Upper lobe of left lung (tissue), 6 donors: ENCODE data around the gene HSDL2. TPM values are rescaled to one million over a fixed set of nuclear protein-coding genes. Genes with fewer than 3 reads are reported as not detected.
A peak's percentile ranks its signal among the peaks of the same experiment; 100 is the strongest.
"Not testable (repeated sequence)": the region's sequence is repeated elsewhere in the genome, so short reads cannot be mapped to it uniquely, and the experiment has no call there.

ENCODE experiments used
- ATAC-seq, 2 donors: fragments of 200-7000 bp; cut with Tn5 transposase; one replicate each; pipeline ENCODE4 v1.9.1; 2022; ENCODE audit warnings: mild to moderate bottlenecking in 2 of 2, moderate library complexity in 2 of 2; ENCODE audit not compliant: low FRiP score in 2 of 2
- DNase-seq, 2 donors: peaks; one replicate each; pipeline ENCODE4 v3.0.0-alpha.2; 2019 to 2020
- H3K27ac ChIP-seq, 4 donors: fragments of 200-600 bp; sonication (generic); one replicate each; pipeline ENCODE4 v1.5.1; 2016 to 2019
- H3K27me3 ChIP-seq, 4 donors: fragments of 200-600 bp; sonication (generic); one replicate each; pipeline ENCODE4 v1.5.1; 2017 to 2019
- H3K36me3 ChIP-seq, 4 donors: fragments of 200-600 bp; sonication (generic); one replicate each; pipeline ENCODE4 v1.5.1; 2016 to 2019
- H3K4me1 ChIP-seq, 4 donors: fragments of 200-600 bp; sonication (generic); one replicate each; pipeline ENCODE4 v1.5.1; 2018 to 2019
- H3K4me3 ChIP-seq, 4 donors: fragments of 200-600 bp; sonication (generic); one replicate each; pipeline ENCODE4 v1.5.1; 2017 to 2019; ENCODE audit warnings: mild to moderate bottlenecking in 2 of 4, moderate library complexity in 1 of 4
- H3K9me3 ChIP-seq, 4 donors: fragments of 200-600 bp; sonication (generic); one replicate each; pipeline ENCODE4 v1.5.1; 2018 to 2019
- EP300 ChIP-seq, 4 donors: sonication (generic); formaldehyde crosslinking; IDR thresholded peaks; one replicate each; pipeline ENCODE4 v1.5.1; 2017; ENCODE audit warnings: antibody characterized with exemption in 4 of 4, control low read depth in 2 of 4
- POLR2A ChIP-seq, 4 donors: fragments of 450-650 bp; IDR thresholded peaks; one replicate each; pipeline ENCODE4 v1.5.1; 2016 to 2017; ENCODE audit warnings: antibody characterized with exemption in 4 of 4, mild to moderate bottlenecking in 2 of 4
- POLR2AphosphoS5 ChIP-seq, 2 donors: sonication (generic); formaldehyde crosslinking; IDR thresholded peaks; one replicate each; pipeline ENCODE4 v1.5.1; 2017; ENCODE audit warnings: antibody characterized with exemption in 2 of 2
- WGBS, 2 donors: methylation state at CpG; one replicate each; pipeline ENCODE4 v1.1.5; 2017 to 2018; 5-methylcytosine and 5-hydroxymethylcytosine counted together
- total RNA-seq, 6 donors: library from RNA; depleted of rRNA in 4 of 6; stranded (reverse); fragments of >200 nt in 4 of 6; gene quantifications; one replicate each; pipeline versions ENCODE4 v1.1.0 to v1.2.1, GENCODE V29; 2016 to 2021
- TF ChIP-seq, protein P1 (sequence below), 6 experiments: fragments of 450-650 bp in 4 of 6; fragments of 200-600 bp in 2 of 6; sonication (generic) in 2 of 6; IDR thresholded peaks; one replicate each; pipeline ENCODE4 v1.5.1; 2016 to 2019; ENCODE audit warnings: antibody characterized with exemption in 6 of 6
- donor health status: DM: no; HTN: no; CAD: no; lungs with moderate emphysema.
- donor health status: DM: no; HTN: yes; CAD: no; lungs with severe emphysema.

HSDL2 gene
- total RNA-seq, 6 donors from 2014 or later: 25.1 to 92.6 (median 46.2) TPM

DNA sequence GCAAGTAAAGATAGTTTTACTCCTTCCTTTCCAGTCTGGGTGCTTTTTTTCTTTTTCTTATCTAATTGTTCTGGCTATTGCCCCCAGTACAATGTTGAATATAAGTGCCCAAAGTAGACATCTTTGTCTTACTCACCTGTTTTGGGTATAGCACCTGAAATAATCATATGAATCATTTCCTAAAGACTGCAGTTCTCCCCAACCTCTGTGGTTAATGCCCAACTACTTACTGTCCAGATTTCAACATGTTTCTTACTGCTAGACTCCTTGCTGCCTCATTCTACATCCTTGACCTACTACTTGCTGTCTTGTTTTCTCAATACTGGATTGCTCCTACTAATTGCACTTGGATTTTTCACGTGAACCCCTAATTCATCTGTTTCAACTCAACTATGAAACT is 8.8 kb upstream of the HSDL2 start:
- no peak for ATAC-seq
- no peaks in the 10 kb centered on the region for H3K9me3 ChIP-seq
- WGBS, 2 donors: 0 to 89% methylated on average over 1 of the region's 1 CpG

DNA sequence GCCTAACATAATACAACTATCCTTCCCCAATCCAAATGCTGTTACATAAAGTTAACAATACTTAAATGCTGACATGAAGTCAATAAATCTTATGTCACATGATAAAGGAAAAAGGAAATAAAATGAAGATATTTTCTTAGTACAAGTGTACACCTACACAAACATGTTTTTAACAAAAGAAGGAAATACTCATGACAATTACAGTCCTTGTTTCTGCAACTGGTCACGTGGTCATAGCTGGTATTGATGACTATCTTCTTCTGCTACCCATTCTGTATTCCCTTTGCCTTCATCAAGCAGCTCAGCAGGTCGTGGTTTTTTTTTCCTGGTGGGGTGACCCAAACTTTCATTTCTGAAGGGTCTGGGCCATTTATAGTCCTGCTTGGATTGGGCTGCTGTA is 6.2 kb upstream of the HSDL2 start:
- ATAC-seq, H3K4me3 ChIP-seq, H3K27ac ChIP-seq, DNase-seq, H3K36me3 ChIP-seq, H3K9me3 ChIP-seq, H3K27me3 ChIP-seq: not testable (repeated sequence)
- 70 to 83% methylated on average over 2 of the region's 2 CpGs for WGBS, 2 donors
- H3K4me1 ChIP-seq: peaks cover 15 to 25% (median 19%) of the 10 kb centered on the region in 4 donors

More for the DNA sequence above, 8.8 kb upstream of the HSDL2 start:
- Histone ChIP-seq H3K4me1 (no peaks in the 10 kb centered on the region), H3K4me3 (no peak overlapping the region), H3K27me3 (no peaks in the 10 kb centered on the region), H3K36me3 (no peaks in the 10 kb centered on the region), H3K27ac (no peak overlapping the region)
- TF ChIP-seq POLR2AphosphoS5 (IDR thresholded peaks at IDR 0.05) (no peak), POLR2A (IDR thresholded peaks at IDR 0.05) (no peak), EP300 (IDR thresholded peaks at IDR 0.05) (no peak)
- TF ChIP-seq, protein P1, sequence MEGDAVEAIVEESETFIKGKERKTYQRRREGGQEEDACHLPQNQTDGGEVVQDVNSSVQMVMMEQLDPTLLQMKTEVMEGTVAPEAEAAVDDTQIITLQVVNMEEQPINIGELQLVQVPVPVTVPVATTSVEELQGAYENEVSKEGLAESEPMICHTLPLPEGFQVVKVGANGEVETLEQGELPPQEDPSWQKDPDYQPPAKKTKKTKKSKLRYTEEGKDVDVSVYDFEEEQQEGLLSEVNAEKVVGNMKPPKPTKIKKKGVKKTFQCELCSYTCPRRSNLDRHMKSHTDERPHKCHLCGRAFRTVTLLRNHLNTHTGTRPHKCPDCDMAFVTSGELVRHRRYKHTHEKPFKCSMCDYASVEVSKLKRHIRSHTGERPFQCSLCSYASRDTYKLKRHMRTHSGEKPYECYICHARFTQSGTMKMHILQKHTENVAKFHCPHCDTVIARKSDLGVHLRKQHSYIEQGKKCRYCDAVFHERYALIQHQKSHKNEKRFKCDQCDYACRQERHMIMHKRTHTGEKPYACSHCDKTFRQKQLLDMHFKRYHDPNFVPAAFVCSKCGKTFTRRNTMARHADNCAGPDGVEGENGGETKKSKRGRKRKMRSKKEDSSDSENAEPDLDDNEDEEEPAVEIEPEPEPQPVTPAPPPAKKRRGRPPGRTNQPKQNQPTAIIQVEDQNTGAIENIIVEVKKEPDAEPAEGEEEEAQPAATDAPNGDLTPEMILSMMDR (IDR thresholded peaks at IDR 0.05): no peak
- DNase-seq: no peak

DNA sequence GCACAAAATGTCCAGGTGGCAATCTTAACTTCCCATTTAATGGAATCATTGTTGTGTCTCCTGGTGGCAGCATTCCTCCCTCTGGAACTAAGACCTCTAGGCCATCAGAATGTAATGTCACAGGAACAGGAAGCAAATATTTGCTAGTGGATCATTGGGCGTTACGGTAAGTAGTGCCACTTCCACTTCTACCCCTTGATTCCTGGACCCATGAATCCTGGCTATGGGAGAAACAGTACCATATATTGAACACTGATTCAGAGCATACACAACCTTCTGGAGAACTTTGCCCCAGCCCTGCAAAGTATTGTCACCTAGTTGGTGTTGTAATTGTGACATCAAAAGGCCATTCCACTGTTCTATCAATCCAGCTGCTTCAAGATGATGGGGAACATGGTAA is 5.7 kb upstream of the HSDL2 start:
- not testable (repeated sequence) for H3K36me3 ChIP-seq, H3K27ac ChIP-seq, H3K4me3 ChIP-seq, H3K9me3 ChIP-seq, DNase-seq, ATAC-seq, H3K27me3 ChIP-seq
- WGBS, 2 donors: 94 to 100% methylated on average over 2 of the region's 2 CpGs
- H3K4me1 ChIP-seq: peaks cover 16 to 28% (median 19%) of the 10 kb centered on the region in 4 donors

- 99 to 100% methylated on average over 1 to 5 of the region's 5 CpGs for WGBS, 2 donors
- no peaks in the 10 kb centered on the region for H3K36me3 ChIP-seq
- peaks cover 16 to 28% (median 19%) of the 10 kb centered on the region in 4 donors for H3K4me1 ChIP-seq
- H3K9me3 ChIP-seq: no peaks in the 10 kb centered on the region
- no peak overlapping the region for H3K27ac ChIP-seq
- TF ChIP-seq POLR2A (IDR thresholded peaks at IDR 0.05) (no peak), EP300 (IDR thresholded peaks at IDR 0.05) (no peak)
- H3K4me3 ChIP-seq: no peak overlapping the region
- H3K27me3 ChIP-seq: no peaks in the 10 kb centered on the region
- DNase-seq (no peak), ATAC-seq (no peak)
These were observed 4.5 kb upstream of the HSDL2 start for GRCh38 chr9:112375361-112375760.

- DNase-seq: no peak
- WGBS, 2 donors: 43 to 48% methylated on average over 2 of the region's 2 CpGs
- TF ChIP-seq POLR2AphosphoS5 (IDR thresholded peaks at IDR 0.05) (no peak), POLR2A (IDR thresholded peaks at IDR 0.05) (no peak), EP300 (IDR thresholded peaks at IDR 0.05) (no peak)
- TF ChIP-seq, protein P1 (IDR thresholded peaks at IDR 0.05): no peak
- no peaks in the 10 kb centered on the region for H3K9me3 ChIP-seq
- ATAC-seq: no peak
- H3K4me3 ChIP-seq: no peak overlapping the region
- peaks cover 25 to 39% (median 29%) of the 10 kb centered on the region in 4 donors for H3K4me1 ChIP-seq
- H3K27me3 ChIP-seq: no peaks in the 10 kb centered on the region
- no peaks in the 10 kb centered on the region for H3K36me3 ChIP-seq
- no peak overlapping the region for H3K27ac ChIP-seq
These were observed 2.8 kb upstream of the HSDL2 start for GRCh38 chr9:112377087-112377486.

GRCh38 chr9:112377684-112378327 is 2.1 kb upstream of the HSDL2 start:
- no peak for DNase-seq
- H3K27ac ChIP-seq: no peak overlapping the region
- H3K27me3 ChIP-seq: no peaks in the 10 kb centered on the region
- H3K4me1 ChIP-seq: peaks cover 28 to 39% (median 29%) of the 10 kb centered on the region in 4 donors
- 66 to 79% methylated on average over 1 of the region's 1 CpG for WGBS, 2 donors
- ATAC-seq: no peak
- no peak for TF ChIP-seq POLR2A (IDR thresholded peaks at IDR 0.05)
- no peak for TF ChIP-seq EP300 (IDR thresholded peaks at IDR 0.05)
- TF ChIP-seq, protein P1 (IDR thresholded peaks at IDR 0.05): no peak
- no peak for TF ChIP-seq POLR2AphosphoS5 (IDR thresholded peaks at IDR 0.05)
- H3K36me3 ChIP-seq: no peaks in the 10 kb centered on the region
- H3K9me3 ChIP-seq: no peaks in the 10 kb centered on the region
- peak overlapping the region in 3 of 4 donors; percentile 67 to 91 (median 80) for H3K4me3 ChIP-seq
